HG03378 (cell line): ENCODE results near the gene ERGIC1.
"Not testable (repeated sequence)": the region's sequence is repeated elsewhere in the genome, so short reads cannot be mapped to it uniquely, and the experiment has no call there.

ENCODE experiments used
- ATAC-seq: cut with Tn5 transposase; IDR thresholded peaks from one replicate; pipeline ENCODE4 v1.9.1; 2021; ENCODE audit warnings: mild to moderate bottlenecking, moderate library complexity; ENCODE audit not compliant: unreplicated experiment

Gene ERGIC1

GRCh38 chr5:172833686-172834414 is at the start of gene ERGIC1:
TSS of gene ERGIC1 (plus strand) at chr5:172834251. CDS start at chr5:172834414, 163 bp downstream.
- peak; percentile 44 for ATAC-seq

- ATAC-seq = no peak
Observed at GRCh38 chr5:172785429-172786088, 48.5 kb upstream of the ERGIC1 start.

- no peak for ATAC-seq
Observed at GRCh38 chr5:172786736-172787462, 47.2 kb upstream of the ERGIC1 start.

GRCh38 chr5:172787538-172787937 is 46.5 kb upstream of the ERGIC1 start:
- not testable (repeated sequence) for ATAC-seq

GRCh38 chr5:172788771-172789686 is 45.0 kb upstream of the ERGIC1 start:
- ATAC-seq = no peak

- ATAC-seq = no peak
Observed at GRCh38 chr5:172789687-172790495, 44.2 kb upstream of the ERGIC1 start.

- no peak for ATAC-seq
Observed at GRCh38 chr5:172790496-172790889, 43.6 kb upstream of the ERGIC1 start.

GRCh38 chr5:172791286-172791685 is 42.8 kb upstream of the ERGIC1 start:
- no peak for ATAC-seq

- ATAC-seq = no peak
Observed at GRCh38 chr5:172791726-172792445, 42.2 kb upstream of the ERGIC1 start.

- ATAC-seq = no peak
Observed at GRCh38 chr5:172792701-172793570, 41.1 kb upstream of the ERGIC1 start.

- no peak for ATAC-seq
Observed at GRCh38 chr5:172793577-172794488, 40.2 kb upstream of the ERGIC1 start.

- no peak for ATAC-seq
Observed at GRCh38 chr5:172795318-172795977, 38.6 kb upstream of the ERGIC1 start.

- ATAC-seq = no peak
Observed at GRCh38 chr5:172796306-172796705, 37.7 kb upstream of the ERGIC1 start.

- ATAC-seq = no peak
Observed at GRCh38 chr5:172797771-172798191, 36.3 kb upstream of the ERGIC1 start.

- no peak for ATAC-seq
Observed at GRCh38 chr5:172798422-172799215, 35.4 kb upstream of the ERGIC1 start.

- ATAC-seq = no peak
Observed at GRCh38 chr5:172799416-172799815, 34.6 kb upstream of the ERGIC1 start.
